HEK293 (cell line): ENCODE data around the gene PHACTR2.

ENCODE experiments used
- ATF2 ChIP-seq: fragments of 450-650 bp; formaldehyde crosslinking; IDR thresholded peaks from 2 replicates; pipeline ENCODE4 v1.5.1; 2016; ENCODE audit warnings: missing biosample characterization, missing genetic modification characterization, low read depth
- CTCF ChIP-seq: fragments of 450-650 bp; formaldehyde crosslinking; IDR thresholded peaks from 2 replicates; pipeline ENCODE4 v1.5.1; 2016; ENCODE audit warnings: missing biosample characterization, missing genetic modification characterization
- ELK4 ChIP-seq: IDR thresholded peaks from 2 replicates; pipeline ENCODE4 v1.6.1; 2011; ENCODE audit warnings: mild to moderate bottlenecking, low read depth, low read length, borderline replicate concordance
- GLI2 ChIP-seq: fragments of 450-650 bp; formaldehyde crosslinking; IDR thresholded peaks from 2 replicates; pipeline ENCODE4; 2017; ENCODE audit warnings: missing biosample characterization, missing genetic modification characterization, low read depth, borderline replicate concordance
- MZF1 ChIP-seq: fragments of 450-650 bp; formaldehyde crosslinking; IDR thresholded peaks from 2 replicates; pipeline ENCODE4 v1.5.1; 2017; ENCODE audit warnings: missing biosample characterization, missing genetic modification characterization, borderline replicate concordance
- TRIM28 ChIP-seq: IDR thresholded peaks from 2 replicates; pipeline ENCODE4 v1.6.1; 2011; ENCODE audit warnings: low read length, control low read depth, borderline replicate concordance
- ZNF449 ChIP-seq: fragments of 450-650 bp; formaldehyde crosslinking; IDR thresholded peaks from 2 replicates; pipeline ENCODE4 v1.5.1; 2017; ENCODE audit warnings: missing biosample characterization, mild to moderate bottlenecking, missing genetic modification characterization, moderate library complexity
- ZNF518A ChIP-seq: fragments of 450-650 bp; formaldehyde crosslinking; conservative IDR thresholded peaks from 2 replicates; pipeline ENCODE4 v1.5.1; 2016; ENCODE audit warnings: low read depth, missing biosample characterization, missing genetic modification characterization
- ZNF561 ChIP-seq: fragments of 450-650 bp; IDR thresholded peaks from 2 replicates; pipeline ENCODE4 v1.5.1; 2018; ENCODE audit warnings: missing biosample characterization, missing genetic modification characterization, borderline replicate concordance
- ZNF776 ChIP-seq: fragments of 450-650 bp; formaldehyde crosslinking; IDR thresholded peaks from 2 replicates; pipeline ENCODE4 v1.5.0; 2017; ENCODE audit warnings: missing biosample characterization, missing genetic modification characterization, borderline replicate concordance
- ZSCAN30 ChIP-seq: fragments of 450-650 bp; IDR thresholded peaks from 2 replicates; pipeline ENCODE4 v1.5.1; 2018; ENCODE audit warnings: missing biosample characterization, mild to moderate bottlenecking, missing genetic modification characterization, moderate library complexity
- ZSCAN5A ChIP-seq: fragments of 450-650 bp; formaldehyde crosslinking; IDR thresholded peaks from 2 replicates; pipeline ENCODE4 v1.5.1; 2016; ENCODE audit warnings: missing biosample characterization, missing genetic modification characterization

- TF ChIP-seq MZF1 (tag by site-specific recombination) (no peak), CTCF (no peak), ZNF776 (tag by site-specific recombination) (no peak), ZSCAN30 (tag by site-specific recombination) (no peak), ATF2 (tag by site-specific recombination) (no peak), GLI2 (tag by site-specific recombination) (no peak), ELK4 (no peak), ZNF518A (tag by site-specific recombination) (no peak), TRIM28 (no peak), ZNF449 (no peak), ZNF561 (tag by site-specific recombination) (no peak), ZSCAN5A (tag by site-specific recombination) (no peak)
Measured at GRCh38 chr6:143792402-143793279, 114.9 kb downstream of the PHACTR2 start.
